Endothelial cell of umbilical vein (primary cell): ENCODE measurements around the gene FNBP1.
"Not testable (repeated sequence)": the region's sequence is repeated elsewhere in the genome, so short reads cannot be mapped to it uniquely, and the experiment has no call there.

Experiments used
- EZH2 ChIP-seq: IDR thresholded peaks from 2 replicates; pipeline ENCODE4 v1.6.1; 2012; ENCODE audit warnings: borderline replicate concordance, low read depth, mild to moderate bottlenecking, moderate library complexity, low read length, inconsistent platforms; ENCODE audit not compliant: severe bottlenecking
- POLR2A ChIP-seq: IDR thresholded peaks from 2 replicates; pipeline ENCODE4 v1.6.1; 2012; ENCODE audit warnings: low read depth, mild to moderate bottlenecking, control low read depth, low read length
- POLR2AphosphoS5 ChIP-seq: IDR thresholded peaks from 2 replicates; pipeline ENCODE4 v1.6.1; 2012; ENCODE audit warnings: low read depth, mild to moderate bottlenecking, control low read depth, low read length, moderate library complexity; ENCODE audit not compliant: insufficient read depth

DNA sequence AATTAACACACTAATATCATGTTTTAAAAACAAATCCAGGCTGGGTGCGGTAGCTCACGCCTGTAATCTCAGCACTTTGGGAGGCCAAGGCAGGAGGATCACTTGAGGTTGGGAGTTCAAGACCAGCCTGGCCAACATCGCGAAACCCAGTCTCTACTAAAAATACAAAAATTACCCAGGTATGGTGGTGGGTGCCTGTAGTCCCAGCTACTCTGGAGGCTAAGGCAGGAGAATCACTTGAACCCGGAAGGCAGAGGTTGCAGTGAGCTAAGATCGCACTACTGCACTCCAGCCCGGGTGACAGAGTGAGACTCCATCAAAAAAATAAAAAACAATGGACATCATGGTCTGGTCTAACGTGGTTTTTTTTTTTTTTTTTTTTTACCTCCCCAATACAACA, 25.5 kb downstream of the FNBP1 start:
- not testable (repeated sequence) for TF ChIP-seq POLR2AphosphoS5, POLR2A, EZH2
